ENCODE measurements around the gene DCAF8.
"Not testable (repeated sequence)": the region's sequence is repeated elsewhere in the genome, so short reads cannot be mapped to it uniquely, and the experiment has no call there.

The DCAF8 gene

DNA sequence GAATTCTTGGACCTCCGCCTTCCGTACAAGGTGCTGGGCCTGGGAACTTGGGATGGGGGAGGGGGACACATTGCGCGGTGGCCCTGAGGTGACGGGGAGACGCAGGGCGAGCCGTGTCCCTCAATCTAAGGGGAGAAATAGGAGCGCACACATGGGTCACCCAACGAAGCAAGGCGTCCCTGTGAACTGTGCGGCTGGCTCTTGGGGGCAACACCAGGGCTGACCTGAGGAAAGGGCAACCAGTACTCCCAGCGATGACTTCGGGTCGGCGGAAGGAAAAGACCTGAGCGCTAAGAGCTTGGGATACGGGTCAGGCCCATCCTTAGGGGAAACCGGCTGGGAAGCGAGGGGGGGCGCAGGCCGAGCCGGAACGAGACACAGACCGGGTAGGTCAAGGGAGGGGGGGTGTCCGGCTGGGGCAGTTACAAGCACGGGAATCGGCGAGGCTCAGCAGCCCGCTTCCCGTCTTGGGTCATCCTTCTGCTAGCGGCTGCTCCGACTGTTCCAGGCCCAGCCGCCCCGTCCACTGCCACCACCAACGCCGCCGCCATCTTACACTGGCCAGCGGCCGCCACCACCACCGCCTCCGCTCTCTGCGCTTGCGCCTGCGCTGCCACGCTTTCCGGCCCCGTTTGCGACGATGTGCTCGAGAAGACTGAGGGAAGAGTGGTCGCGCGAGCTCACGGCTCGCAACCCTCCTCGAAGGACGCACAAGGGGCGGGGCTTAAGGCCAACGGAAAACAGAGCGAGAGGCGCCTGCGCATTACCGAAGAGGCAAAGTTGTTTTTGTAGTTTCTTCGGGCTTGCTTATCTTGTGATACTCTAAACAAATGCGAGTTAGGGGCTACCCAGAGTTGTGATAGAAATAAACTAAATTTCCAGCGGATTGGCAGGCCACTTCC, at the start of gene DCAF8:
Gene DCAF8, minus strand, starts transcription at position 657 of the 902 bp plus-strand sequence. CDS start 18,541 bp downstream, outside the sequence.
- peak; percentile 94 for DNase-seq

DNA sequence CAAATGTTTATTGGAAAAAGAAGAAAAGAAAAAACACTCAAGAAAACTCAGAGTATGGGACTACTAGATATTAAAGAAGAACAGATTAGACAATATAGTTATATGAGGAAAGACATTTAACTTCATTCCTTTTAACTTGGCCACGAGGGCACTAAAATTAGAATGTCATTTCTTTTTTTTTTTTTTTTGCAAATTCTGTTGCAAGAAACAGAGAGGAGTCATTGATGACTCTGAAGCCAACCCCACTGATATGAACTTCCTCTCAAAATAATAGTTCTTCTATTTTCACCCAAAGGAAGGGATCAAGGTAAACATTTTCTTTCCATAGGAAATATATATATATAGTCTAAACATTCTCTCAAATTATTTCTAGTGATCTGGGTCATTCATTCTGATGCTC, 47.2 kb upstream of the DCAF8 start:
- no peak for DNase-seq

DNA sequence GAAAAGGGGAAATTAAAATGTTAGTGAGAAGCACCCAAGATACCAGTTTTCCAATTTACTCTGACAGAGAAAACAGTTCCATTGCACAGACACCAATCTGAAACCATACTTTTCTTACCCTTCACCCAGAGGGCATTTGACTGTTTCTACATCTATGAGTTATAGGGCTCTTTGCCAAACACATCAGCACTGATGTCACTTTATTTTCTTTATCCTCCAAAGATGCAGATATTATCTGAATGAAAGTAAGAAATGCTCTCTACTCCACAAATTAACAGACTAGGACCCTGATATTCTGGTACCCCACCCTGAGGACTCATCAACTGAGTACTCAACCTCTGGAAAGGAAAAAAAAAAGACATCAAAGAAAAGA, 46.8 kb upstream of the DCAF8 start:
- DNase-seq, result no peak

DNA sequence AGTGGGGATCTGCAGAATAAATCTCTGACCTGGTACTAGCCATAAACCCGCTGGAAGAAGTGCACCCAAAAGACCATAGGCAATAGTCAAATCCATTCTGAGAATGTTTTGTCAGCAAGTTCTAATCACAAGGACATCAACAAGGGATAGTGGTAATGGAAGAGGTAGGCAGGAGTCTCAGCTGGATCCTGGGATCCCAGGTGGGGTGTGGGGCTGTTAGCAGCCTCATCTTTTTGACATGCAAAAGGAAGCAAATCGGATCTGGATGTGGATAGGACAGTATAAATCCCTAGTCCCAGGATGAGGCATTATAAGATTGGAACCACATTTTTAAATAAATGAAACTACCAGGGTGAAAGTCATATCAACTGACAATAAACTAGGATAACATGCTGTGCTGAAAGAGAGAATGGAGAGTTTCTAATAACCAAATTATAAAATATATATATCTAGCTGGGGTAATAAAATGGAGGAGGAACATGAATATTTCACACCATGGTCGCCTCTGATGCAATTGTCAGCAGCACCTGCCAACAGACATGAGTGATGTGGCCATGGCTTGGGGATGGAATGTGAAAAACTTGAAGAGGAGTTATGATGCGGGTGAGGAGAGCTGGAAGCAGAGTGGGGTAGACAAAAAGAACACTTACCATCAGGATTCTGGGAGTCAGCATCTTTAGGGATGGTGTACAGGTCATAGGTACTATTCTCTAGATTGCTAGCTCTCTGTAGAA, 46.3 kb upstream of the DCAF8 start:
- no peak for DNase-seq

DNA sequence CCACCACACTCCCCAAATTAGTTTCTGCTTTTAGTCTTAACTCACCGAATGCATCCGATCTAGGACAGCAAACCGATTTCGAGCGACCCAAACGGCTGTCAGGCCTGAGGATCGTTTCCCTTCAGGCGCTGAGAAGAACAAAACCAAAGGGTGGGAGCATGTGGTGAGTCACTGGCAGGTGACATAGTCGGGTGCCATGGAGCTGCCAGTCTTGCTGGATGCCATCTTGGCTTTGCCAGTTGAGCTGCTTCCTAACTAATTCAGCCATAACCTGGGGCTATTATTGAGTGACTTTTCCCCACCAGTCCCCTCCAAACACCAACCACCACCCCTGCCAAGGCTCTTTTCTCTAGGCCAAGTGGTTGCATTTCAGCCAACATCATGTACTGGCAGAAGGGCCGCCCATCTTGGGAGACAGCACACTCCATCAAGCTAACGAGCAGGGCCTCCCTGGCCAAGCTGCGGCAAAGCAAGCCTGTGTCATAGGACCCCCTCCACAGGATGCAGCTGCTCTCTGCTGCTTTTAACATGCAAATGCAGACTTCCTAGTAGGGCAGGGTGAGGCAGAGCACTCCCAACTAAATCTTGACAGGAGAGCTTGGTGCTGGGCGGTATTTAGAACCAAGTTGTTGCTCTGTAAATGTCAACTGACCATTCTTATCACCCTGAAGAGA, 44.9 kb upstream of the DCAF8 start:
- DNase-seq, result no peak

DNA sequence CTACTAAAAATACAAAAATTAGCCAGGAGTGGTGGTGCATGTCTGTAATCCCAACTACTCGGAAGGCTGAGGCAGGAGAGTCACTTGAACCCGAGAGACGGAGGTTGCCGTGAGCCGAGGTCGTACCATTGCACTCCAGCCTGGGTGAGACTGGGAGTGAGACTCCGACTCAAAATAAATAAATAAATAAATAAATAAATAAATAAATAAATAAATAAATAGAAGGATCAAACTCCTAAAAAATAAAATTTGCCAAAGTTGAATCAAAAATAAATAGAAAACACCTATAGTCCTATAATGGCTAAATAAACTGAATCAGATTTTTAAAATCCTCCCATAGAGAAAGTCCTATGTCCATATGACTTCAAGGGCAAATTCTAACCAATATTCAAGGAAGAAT, 37.8 kb upstream of the DCAF8 start:
- DNase-seq, result no peak

DNA sequence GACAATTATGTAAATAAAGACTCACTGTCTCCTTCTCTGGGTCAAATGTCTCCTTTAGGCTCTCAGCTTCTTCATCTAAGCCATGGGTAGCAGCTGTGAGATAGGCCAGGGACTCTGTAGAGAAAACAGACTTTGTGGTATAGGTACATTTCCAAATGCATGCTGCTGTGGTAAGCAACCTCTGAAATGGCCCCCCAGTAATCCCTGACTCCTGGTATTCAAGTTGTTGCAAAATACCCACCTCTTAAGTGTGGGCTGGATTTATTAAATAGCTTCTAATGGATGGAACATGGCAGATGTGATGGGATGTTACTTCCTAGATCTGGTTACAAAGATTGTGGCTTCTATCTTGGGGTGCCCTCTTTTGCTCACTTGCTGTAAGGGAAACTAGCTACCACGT, 33.7 kb upstream of the DCAF8 start:
- no peak for DNase-seq

DNA sequence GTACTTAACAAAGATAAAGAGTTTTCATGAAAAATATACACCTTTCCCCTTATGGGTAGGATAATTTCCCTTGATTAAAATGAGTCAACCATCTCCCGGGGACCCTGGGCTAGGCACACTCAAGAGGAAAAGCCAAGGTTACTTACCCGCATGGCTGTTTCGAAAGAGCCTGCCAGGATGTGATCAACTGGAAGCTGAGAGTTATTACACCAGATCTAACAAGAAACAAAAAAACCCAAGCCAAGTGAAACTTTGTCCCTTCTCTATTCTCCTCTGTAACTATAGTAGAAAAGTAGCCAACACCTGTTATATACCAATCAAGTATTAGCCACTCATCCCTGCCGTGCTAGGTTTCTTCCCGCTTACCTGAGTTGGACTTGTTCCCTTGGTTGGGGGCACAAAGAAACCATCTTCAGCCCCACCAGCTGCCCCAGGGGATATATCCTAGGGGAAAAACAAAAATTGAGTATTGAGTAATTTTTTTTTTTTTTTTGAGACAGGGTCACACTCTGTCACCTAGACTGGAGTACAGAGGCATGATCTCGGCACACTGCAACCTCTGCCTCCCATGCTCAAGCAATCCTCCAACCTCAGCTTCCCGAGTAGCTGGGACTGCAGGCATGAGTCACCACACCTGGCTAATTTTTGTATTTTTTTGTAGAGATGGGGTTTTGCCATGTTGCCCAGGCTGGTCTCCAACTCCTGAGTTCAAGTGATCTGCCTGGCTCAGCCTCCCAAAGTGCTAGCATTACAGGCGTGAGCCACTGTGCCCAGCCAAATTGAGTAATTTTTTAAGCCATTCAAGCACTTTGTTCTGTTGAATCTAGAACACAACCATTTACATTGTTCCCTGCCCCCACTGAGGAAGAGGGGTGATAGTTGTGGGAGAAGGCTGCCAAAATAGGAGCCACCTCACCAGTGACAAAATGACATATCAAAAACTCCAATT, 30.9 kb upstream of the DCAF8 start:
- no peak for DNase-seq

DNA sequence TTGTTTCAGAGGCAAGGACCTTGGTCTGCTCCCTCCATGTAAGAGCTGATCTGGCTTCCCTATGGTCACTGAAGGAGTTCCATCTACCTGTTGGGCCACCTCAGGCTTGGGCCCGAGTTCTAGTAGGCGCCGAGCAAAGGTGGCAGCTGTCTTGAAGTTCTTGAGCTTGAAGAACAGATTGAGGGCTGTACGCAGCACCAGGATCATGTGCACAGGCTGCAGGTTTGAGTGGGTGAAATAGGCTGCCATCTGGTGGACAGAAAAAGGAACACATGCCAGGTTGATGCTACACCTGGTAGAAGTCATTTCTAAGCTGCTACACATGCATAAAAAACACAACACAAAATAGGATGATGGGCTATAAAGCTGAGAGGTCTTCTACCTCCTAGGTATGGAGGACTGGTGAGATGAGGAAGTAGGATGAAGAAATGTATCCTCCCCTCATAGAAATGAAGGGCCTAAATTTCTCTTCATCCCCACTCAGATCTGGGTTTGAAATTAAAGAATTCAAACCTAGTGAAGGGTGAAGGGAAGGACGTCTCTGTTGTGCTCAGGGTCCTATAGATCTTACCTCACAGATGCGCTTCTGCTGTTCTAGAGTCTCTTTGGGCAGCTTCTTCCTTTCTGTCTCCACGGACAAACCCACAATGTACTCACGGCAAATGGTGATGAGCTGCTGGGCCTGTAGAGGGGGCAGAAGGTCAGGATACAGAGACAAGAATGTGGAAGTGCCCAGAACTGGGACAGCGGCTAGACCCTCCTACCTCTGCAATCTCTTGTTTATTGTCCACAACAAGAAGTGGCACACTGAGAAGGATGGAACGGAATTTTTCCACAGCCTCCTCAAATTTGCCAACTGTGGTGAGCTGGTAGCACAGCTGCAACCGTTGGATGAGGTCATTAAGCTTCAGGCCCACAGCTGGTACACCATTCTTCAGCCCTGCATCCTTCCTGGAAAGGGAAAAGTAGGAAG, 29.2 kb upstream of the DCAF8 start:
- peak; percentile 41 for DNase-seq

DNA sequence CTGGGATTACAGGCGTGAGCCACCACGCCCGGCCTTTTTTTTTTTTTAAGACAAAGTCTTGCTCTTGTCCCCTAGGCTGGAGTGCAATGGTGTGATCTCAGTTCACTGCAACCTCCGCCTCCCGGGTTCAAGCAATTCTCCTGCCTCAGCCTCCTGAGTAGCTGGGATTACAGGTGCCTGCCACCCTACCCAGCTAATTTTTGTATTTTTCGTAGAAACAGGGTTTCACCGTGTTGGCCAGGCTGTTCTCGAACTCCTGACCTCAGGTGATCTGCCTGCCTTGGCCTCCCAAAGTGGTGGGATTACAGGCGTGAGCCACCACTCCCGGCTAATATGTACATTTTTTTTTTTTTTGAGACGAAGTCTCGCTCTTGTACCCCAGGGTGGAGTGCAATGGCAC, 25.4 kb upstream of the DCAF8 start:
- not testable (repeated sequence) for DNase-seq

DNA sequence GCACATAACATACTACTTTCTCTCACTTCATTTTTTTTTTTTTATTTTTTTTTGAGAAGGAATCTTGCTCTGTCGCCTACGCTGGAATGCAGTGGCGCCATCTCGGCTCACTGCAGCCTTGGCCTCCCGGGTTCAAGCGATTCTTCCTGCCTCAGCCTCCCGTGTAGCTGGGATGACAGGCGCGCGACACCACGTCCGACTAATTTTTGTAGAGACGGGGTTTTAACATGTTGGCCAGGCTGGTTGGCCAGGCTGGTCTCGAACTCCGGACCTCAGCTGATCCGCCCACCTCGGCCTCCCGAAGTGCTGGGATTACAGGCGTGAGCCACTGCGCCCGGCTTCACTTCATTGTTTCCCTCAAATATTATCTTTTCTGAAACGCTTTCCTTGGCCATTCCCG, 23.2 kb upstream of the DCAF8 start:
- DNase-seq, result no peak

DNA sequence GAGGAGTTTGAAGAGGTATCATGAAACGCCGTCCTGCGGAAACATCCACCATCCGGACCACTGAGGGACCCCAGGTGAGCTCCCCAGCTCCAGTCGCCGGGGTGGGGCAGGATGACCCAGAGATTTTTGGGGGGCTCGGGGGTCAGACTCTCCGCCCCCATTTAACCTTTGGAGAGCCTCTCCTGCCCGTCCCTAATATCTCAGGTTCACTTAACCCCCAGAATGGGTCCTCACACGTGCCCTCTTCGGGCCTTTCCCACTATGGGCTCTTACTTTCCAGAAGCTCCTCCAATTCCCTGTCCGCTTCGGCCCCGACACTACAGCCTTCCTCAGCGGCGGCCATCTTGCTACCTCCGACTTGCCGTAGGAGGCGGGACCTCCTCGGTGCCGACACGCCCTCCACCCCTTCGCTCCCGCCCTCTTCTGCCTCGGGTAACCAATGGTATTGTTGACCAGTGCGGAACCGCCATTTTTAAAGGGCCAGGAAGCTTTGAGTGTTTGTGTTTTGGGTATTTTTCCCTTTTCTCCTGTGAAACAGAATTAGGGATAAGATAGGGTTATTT, 22.5 kb upstream of the DCAF8 start, which contains the start of gene PEX19:
Gene PEX19, minus strand, starts transcription at position 352 of the 563 bp plus-strand sequence. Its CDS starts 9 bp downstream, at position 343.
- DNase-seq, result peak; percentile 87

DNA sequence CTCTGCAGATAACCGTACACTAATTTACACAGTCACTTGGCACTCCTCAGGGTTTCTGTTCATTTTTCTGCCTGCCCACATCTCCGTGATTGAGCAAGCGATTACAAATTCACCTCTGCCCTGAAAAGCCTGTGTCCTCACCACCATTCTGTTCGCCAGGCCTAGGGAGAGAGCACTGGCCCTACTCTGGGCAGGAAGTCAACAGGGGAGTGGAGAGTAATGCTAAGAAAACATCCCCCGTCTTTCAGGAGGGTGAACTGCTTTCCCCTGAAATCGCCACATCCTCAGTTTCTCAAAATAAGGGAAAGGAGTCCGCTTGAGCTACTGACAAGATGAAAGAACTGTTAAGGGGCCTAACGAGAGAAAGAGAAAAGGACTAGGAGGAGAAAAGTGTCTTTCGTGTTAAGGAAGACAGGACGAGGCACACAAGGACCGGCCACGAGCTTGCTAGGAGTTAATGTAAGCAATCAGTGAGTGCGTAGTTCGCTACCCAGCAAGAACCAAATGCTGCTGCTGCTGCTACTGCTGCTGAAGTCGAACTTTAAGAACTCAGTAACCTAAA, 22.0 kb upstream of the DCAF8 start:
- DNase-seq, result no peak

DNA sequence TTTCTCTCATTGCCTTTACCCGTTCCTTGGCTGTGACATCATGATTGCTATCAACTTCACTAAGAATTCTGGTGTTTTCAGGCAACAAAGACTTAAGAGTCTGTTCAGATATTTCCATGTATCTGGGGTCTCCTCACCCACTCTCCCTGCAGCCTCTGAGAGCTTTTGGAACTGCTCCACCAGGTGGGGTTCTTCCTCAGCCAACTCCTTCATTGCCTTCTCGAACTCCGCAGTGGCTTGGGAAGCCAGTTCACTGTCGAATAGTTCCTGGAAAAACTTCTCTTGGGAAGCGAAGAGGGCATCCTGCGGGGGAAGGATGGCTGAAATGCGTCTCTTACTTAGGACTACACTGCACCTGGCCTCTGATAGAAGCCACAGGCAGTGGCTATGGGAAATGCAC, 20.5 kb upstream of the DCAF8 start:
- no peak for DNase-seq

DNA sequence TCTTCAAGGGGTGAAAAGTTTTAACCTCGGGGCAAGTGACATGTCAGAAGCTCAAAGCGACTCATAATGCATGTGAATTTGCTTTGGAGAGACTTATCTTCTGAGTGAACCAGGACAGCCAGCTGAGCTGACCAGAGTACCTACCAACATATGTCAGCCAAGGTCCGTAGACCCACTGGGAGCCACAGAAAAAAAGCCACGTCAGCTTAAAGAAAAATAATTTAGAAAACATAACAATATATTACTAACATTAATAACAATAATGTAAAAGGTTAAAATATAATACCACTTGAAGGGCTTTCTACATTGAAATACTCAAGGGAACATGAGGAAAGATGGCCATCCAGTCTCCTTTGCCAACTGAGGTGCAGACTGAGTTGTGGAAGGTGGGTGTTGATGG, 15.6 kb upstream of the DCAF8 start:
- DNase-seq, result no peak

DNA sequence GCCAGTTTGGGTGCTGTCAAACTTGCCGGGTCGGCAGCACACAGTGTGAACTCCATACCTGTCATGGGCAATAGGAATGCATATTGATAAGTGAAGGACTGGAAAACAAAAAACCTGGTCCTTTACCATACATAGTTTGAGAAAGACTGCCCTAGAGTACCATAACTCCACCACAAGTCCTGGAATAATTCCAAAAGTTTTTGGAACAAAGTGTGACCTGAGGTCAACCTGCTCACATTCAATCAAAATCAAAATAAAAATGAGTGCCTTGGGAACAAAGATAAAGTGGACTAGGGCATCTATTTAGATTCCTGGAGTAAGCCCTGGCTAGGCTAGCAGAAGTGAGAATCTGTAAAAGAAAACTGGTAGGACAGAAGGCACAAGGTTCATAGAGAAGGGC, 15.0 kb upstream of the DCAF8 start:
- no peak for DNase-seq

DNA sequence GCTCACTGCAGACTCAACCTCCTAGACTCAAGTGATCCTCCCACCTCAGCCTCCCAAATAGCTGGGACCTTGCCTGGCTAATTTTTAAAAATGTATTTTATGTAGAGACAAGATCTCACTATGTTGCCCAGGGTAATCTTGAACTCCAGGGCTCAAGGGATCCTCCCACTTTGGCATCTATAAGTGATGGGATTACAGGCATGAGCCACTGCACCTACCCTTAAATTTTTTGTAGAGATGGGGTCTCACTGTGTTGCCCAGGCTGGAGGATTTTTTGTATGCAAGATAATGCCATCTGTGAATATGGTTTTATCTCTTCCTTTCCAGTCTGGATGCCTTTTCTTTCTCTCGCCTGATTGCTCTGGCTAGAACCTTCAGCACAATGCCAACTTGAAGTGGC, 8.7 kb upstream of the DCAF8 start:
- DNase-seq, result no peak

DNA sequence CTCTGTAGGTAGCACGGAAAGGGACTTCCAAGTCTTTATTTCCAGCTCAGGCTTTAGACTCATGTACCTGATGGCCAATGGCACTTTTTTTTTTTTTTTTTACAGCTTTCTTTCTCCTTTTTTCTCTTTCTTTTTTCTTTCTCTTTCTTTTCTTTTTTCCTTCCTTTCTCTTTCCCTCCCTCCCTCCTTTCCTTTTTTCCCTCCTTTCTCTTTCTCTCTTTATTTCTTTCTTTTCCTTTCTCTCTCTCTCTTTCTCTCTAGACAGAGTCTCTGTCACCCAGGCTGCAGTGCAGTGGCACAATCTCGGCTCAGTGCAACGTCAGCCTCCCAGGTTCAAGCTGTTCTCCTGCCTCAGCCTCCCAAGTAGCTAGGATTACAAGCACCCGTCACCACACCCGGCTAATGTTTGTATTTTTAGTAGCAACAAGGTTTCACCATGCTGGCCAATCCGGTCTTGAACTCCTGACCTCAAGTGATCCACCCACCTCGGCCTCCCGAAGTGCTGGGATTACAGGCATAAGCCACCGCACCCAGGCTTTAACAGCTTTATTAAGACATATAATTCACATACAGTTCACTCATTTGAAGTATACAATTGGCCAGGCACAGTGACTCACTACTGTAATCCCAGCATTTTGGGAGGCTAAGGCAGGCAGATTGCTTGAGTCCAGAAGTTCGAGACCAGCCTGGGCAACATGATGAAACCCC, 5.1 kb upstream of the DCAF8 start:
- no peak for DNase-seq

DNA sequence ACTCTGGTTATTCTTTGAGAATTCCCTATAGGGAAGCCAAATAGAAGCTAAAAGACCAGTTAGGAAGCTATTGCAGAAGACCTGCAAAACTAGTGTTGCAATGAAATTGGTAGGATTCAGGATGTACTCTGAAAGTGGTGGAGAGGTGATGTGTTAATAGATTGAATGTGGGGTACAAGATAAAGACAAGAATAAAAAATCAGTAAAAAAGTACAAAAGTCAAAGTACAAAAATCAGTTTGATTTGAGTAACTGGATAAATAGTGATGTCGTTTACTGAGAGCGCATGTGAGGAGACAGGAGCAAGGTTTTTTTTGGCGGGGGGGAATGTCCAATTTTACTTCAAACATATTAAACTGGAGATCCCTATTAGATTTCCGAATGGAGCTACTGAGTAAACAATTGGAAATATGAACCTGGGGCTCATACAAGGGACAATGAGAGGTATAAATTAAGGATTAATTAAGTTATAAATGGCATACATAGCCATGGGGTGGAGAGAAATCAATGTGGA, 2.5 kb upstream of the DCAF8 start:
- DNase-seq, result no peak

DNA sequence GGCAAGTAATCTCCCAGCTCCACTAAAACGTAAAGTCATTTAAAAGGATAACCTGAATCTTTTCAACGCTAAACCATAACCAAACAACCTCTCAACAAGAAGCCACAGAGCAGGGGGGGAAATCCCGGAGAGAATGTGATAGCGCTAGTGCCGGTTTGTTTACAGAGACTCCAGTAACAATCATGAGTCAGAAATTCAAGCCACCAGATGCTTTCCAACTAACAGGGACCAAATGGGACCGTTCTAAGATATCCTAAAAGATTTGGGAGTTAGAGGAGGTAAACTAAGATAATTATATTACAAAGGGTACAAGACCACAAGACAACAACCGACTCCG, 825 bp downstream of the DCAF8 start:
- DNase-seq, result peak; percentile 45
